GM20431 (cell line): ENCODE data around the gene TIGD2.
"Not testable (repeated sequence)": the region's sequence is repeated elsewhere in the genome, so short reads cannot be mapped to it uniquely, and the experiment has no call there.

Source experiments
- in situ Hi-C: fragments of 300-500 bp; cut with MseI, MboI; formaldehyde crosslinking; loops from one replicate; pipeline ENCODE4 v1.15.0; 2020; ENCODE audit warnings: low sequenced_read_pairs; ENCODE audit not compliant: unreplicated experiment

Gene TIGD2

DNA sequence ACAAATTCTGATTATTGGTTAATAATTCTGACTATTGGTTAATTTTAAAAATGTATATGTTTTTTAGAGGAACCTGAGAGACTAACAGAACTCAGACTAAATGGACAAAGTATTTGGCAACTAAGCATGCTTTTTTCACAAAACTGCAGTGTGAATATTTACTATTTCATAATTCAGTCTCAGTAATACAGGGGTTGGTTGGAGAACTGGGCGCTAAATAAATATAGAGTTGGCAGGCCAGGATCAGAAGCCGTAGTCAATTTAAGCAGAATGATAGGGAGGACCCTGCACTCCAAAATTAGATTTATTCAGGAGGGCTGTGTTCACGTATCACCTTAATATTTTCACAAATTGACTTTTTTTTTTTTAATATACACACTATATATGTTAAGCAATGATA is 5.8 kb downstream of the TIGD2 start:
- in situ Hi-C loops, result no loop called here

DNA sequence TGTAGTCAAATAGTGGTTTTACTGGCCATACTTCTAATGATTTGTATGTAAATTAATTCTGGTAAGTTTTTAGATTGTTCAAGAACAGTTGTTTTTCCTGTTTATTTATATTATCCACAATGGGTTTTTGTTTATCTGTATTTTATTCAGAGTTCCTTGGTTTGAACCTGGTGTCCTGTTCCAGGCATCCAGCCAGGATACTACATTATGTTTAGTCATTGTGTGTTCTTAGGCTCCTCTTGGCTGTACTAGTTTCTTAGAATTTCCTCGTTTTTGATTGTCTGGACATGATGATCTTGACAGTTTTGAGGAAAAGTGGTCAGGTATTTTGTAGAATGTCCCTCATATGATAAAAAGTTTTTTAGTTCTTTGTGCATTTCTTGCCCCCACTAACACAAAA is 7.8 kb downstream of the TIGD2 start:
- in situ Hi-C loops, result no loop called here

DNA sequence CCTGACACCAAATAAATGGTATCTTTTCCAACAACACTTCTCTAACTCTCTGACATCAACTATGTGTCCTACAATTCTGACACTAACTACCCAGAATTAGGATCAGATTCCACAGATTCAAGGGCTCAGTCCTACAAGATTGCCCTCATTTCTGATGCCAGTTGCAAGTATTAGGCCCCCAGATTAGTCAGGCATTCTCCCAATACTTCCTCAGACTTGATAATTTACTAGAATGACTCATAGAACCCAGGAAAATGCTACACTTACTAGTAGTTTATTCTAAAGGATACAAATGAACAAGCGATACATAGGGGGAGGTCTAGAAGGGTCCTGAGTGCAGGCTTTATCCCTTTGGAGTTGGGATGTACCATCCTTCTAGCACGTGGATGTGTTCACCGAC is 8.5 kb downstream of the TIGD2 start:
- in situ Hi-C loops, result no loop called here

DNA sequence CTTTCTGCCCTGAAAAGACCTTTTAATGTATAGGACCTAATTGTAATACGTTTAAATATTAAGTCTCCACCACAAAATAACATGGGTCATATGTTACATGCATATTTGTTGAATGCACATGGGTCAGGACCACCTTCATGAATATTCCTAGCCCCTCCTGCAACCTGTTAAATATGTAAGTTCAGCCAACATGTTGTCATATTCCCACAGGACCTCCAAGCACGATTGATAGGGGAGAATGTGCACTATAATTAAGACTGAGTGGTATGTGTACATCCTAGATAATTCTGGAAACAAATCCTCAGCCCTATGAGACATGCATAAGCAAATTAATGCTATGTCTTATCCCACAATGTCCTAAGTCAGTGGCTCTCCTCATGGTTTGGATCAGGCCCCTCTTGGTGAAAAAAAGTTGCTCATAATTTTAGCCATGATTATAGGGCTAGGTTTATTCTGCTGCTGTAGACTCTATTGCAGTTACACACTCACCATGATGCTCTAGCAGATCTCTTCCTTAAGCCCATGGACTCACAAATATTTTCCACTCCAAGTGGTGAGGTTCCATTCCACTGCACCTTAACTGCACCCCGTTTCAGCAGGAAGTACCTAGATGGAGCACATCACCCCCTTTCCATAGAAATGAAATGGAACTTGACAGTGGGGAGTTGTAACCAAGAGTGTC is 10.2 kb downstream of the TIGD2 start:
- in situ Hi-C loops, result no loop called here

DNA sequence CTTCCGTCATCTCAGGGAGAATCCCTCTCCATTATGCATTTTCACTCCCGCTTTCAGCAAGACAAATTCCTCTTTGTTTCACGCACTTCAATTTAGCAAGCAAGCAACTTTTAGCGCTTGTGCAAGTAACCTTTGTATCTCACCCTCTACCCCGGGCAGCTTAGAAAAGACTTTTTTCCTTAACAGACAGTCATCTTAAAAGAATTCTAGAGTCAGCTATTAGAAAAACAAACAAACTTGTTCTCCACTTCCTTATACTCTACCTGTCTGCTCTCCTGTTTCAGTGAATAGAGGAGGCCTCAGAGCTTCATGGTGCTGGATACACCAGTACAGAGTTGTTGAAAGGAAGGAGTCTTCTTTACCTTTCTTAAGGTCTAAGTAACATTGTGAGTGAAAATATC is 12.1 kb downstream of the TIGD2 start:
- in situ Hi-C loops, result no loop called here

DNA sequence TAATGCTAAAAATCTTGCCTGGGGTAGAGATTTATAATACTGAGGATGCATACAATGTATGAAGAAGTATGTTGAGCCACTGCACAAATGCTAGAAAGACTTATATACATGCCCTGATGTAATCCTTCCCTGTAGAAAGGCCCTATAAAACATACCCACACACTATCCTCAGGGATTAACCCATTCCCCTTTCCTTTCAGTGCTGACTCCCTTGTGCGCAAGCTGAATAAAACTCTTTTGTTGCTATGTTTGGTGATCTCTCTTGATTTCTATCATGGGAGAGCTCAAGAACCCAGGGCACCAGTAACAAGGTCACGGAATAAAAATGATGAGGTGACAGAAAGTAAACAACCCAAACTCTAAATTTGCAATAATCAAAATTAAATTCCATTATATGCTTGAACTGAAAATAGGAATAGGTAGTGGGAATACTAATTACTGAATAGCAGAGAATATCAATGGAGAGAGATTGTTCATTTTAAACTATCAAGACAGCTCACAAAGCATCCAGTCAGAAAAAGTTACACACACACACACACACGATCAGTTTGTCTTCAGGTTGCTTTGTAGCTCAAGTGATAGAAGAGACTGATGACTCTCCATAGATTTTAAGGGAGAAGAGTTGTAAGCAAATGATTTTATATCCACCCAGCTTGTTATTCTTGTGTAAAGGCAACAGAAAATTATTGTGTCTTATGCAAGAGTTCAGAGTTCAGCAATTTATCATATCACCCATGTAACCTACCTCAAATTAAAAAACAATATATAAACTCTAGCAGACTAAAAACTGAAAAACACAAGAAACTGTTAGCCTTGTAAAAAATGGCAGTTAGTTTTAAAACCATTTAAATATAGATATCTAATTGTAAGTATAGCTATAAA is 14.8 kb downstream of the TIGD2 start:
- in situ Hi-C loops, result no loop called here

DNA sequence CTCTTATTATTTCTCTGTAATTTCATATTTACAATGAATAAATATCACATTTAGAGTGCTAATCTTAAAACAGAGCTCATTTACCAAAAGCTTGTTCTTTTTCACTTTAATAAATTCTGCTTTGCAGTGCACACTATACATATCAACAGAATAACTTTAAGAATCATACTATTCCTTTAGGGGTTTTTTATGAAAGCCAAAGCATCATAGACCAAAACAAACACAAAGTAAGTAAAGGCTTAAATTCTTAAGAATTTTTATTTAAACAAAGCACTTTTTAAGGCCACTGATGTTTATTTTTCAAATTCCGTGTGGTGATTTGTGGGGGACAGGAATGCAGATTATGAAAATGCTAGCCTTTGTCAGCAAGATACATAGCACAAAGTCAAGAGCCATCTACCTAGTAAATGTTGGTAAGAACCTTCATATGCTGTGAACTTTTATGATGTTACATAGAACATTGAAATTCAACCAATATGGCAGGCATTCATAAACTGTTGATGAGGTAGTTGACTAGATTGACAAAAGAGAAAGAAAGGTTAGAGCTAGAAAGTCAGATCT is 17.8 kb downstream of the TIGD2 start:
- in situ Hi-C loops, result no loop called here

DNA sequence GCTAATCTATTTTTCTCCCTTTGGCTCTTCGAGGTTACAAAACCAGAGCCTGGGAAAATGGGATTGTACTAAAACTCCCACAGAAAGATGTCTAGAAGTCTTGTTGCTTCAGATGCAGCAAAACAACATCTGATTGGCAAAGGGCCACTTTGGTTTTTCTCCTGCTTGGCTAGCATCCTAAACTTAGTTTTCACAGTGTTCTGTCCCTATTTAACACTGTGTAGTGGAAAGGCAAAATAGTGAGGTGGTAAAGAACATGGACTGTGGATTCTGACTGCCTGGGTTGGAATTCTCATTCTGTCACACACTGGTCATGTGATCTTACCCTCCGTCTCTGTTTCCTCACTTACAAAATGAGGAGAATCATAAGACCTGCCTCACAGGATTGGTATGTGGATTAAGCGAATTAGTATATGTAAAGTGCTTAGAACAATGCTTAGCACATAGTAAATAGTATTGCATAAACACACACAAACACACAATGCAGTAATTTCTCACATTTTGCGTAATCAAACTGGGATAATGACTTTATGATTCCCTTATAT is 23.5 kb downstream of the TIGD2 start:
- in situ Hi-C loops, result no loop called here

DNA sequence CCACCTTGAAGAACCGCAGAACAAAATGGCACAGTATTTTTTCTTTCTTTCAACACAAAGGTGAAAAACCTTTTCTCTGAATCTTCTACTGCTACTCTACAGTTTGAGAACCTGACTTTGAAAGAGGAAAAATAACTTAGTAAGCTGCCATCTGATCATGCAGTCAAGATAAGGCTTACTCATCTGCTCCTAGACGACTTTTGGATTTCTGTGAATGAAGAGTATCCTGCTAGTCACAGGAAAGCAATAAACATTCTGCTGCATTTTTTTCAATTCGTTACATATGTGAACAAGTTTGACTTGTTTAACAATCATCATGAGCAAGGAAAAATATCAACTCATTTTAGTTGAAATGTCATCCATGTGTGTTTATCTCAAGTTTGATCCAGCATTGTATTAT is 25.2 kb downstream of the TIGD2 start:
- in situ Hi-C loops, result no loop called here

DNA sequence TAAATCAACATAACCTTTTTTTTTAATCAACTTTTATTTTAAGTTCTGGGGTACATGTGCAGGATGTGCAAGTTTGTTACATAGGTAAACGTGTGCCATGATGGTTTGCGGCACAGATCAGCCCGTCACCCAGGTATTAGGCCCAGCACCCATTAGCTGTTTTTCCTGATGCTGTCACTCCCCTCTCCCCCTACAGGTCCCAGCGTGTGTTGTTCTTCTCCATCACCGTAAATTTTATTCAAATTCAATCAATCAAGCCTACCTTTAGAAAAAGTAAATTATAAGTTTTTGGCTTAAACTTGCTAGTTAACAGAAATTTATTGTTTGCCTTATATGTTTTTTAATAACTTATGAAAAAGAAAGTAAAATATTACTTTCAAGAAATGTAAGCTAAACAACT is 25.9 kb downstream of the TIGD2 start:
- in situ Hi-C loops, result no loop called here

DNA sequence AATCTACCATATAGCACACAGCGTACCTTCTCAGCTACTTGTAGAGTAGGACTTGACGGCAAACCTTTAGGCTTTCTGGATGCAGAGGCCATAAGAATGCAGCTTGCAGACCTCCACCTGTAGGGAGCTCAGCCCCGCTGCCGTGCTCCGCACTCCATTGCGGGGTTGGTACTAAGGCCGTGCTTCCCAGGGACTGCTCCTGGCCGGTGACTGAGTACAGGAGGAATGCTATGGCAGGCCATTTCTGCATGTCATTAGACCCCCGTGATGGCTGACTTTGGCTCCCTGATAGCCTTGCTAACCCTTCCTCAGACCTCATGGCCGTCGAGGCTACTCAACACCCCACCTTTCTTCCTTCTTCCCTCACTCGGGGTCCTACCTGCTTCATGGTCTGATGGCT is 26.4 kb downstream of the TIGD2 start:
- in situ Hi-C loops, result no loop called here

DNA sequence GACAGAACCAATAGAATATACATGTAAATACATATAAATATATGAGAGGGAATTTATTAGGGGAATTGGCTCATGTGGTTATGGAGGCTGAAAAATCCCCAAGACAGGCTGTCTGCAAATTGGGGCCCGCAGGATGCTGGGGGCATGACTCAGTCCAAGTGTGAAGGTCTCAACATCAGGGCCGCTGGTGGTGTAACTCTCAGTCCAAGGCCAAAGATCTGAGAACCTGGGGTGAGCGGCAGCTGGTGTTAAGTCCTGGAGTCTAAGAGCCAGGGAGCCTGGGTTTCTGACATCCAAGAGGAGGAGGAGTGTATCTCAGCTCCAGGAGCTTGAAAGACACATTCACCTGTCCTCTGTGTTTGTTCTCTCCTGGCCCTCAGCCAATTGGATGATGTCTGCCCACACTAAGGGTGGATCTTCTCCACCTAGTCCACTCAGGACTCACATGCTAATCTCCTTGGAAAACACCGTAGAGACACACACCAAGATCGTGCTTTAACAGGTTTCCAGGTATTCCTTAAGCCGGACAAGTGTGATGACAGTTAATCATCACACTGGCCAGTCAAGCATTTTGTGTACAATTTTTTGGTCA is 28.9 kb downstream of the TIGD2 start:
- in situ Hi-C loops, result no loop called here

DNA sequence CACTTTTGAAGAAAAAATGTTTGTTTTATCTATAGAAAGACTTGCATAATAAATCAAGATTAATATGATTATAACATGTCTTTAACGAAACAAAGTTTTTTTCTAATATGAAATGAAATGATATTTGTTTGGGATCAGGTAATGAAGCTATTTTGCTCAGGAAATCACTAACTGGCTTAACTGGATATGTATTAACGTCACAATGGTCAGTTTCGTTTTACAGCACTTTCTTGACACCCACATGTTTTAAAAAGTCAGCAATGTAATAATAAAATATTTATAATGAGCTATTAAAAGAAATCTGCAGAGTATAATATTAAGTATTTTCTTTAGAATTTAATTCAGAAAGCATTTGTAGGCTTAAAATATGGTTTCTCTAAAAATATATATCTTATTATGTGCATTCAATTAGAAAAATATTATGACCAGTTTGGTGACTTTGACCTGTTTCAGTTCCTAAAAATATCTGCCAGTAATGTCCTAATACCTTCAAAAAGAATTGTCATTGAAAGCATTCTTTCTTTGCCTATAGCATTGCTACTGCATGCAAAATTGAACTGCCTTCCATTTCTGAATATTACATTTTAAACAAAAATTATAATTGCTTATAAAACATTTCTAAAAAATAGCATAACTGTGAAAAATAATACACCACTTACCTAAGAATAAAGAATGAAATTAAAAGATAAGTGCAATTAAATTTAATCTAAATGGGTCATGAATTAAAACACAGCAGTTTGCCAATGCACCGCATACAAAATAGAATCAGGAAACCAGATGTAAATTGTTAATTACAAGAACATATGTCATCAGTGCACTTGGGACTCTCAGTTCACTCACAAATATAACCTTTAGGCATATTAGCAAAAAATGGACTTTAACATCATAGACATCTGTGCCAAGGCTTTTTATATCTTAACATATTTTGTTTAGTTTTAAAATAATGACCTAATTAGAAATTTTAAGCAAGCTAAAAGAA is 31.6 kb downstream of the TIGD2 start:
- in situ Hi-C loops, result no loop called here

DNA sequence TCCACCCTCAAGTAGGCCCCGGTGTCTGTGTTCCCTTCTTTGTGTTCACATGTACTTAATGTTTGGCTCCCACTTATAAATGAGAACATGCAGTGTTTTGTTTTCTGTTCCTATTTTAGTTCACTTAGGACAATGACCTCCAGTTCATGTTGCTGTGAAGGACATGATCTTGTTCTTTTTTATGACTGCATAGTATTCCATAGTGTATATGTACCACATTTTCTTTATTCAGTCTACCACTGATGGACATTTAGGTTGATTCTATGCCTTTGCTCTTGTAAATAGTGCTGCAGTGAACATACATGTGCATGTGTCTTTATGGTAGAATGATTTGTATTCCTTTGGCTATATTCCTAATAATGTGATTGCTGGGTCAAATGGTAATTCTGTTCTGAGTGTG is 33.3 kb downstream of the TIGD2 start:
- in situ Hi-C loops, result not testable (repeated sequence)

DNA sequence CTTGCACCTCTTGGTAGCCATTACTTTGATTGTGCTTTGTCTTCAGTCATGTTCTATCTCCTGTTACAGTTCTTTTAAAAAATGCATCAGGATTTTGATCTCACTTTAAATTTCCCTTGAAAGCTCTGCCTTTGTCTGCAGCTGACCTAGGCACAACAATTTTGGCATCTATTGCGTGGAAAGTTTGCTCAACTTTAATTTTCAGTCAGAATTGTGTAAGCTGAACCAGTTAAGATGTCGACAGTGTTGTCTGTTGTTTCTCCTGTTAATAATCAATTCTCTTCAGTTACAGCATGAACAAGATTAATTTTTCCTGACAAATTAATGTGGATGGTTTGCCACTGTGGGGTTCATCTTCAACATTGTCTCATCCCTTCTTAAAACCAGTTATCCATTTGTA is 34.9 kb downstream of the TIGD2 start:
- in situ Hi-C loops, result no loop called here

DNA sequence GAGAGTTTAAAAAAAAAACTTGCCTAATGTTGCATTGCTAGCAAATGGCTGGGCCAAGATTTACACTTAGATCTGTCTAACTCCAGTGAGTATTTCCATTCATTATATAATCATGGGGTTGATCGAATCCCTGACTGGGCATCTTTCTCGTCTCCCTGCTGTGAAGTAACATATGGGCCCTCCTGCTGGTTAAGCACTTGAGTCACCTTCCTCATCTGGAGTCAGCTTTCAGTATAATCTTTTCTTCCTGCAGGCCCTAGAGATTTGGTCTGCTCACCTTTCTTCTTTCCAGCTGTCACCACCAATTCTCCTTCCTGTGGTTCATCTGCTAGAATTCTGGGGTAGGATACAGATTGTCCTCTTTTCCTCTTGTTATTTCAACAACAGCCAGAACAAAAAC is 41.6 kb downstream of the TIGD2 start:
- in situ Hi-C loops, result no loop called here

DNA sequence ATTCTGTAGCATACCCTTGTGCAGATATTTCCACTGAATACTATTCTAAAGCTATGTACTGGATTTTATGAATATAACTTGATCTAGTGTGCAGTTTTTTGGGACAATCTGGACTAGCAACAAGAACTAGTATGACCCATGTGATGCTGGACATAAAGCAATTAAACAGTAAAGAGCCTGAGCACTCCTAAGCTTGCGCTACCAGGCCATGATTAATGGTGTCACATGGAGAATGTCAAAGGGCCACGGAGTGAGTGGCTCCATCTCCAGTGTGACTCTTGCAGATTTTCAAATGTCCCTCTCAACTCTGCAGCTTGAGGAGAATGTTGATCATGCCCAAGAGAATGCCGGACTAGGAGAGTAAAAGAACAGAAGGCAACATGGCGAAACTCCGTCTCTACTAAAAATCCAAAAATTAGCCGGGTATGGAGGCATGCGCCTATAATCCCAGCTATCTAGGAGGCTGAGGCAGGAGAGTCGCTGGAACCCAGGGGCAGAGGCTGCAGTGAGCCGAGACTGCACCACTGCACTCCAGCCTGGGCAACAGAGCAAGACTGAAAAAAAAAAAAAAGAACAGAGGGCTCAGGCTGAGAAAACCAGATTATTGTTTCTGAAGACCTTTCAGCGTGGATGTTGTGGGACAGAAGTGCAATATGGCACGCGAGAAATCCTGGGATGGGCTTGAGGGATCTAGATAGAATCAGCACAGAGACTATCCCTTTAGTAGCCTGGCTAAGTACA is 45.0 kb downstream of the TIGD2 start:
- in situ Hi-C loops, result no loop called here

DNA sequence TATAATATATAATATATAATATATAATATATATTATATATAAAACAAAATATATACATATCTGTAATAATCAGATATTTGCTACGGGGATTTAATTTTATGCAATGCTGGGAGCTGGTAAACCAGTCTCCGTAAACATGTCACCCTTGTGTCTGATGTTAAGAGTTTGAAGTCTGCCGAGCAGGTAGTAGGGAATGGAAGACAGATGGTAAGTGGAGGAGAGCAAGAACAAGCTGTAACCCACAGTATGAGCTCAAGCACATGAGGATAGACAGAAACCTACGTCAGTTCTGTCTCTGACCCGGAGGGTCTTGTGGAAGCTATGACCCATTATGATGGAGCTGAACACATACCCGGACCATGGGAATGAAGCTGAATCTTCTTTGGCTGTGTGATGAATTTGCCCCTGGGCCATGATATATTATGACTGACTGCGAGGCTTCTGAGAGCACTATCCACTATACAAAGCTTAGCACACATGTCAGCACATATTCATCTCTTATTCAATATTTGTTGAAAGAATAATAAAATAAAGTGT is 46.2 kb downstream of the TIGD2 start:
- in situ Hi-C loops, result no loop called here
